Measurements from ENCODE around the gene STMN1. TPM values are rescaled to one million over a fixed set of nuclear protein-coding genes. Genes with fewer than 3 reads are reported as not detected.
A peak's percentile ranks its signal among the peaks of the same experiment; 100 is the strongest.

The STMN1 gene
- total RNA-seq (2013; cell fraction: nucleolus; rRNA removed) = 45.7 and 49.5 TPM in 2 replicates
- 314 and 374 TPM in 2 replicates for total RNA-seq (2014; rRNA removed)
- total RNA-seq (2014; rRNA removed; fragmentation: Illumina TruSeq; extraction: Trizol) = 248 and 281 TPM in 2 replicates
- 342 and 364 TPM in 2 replicates for total RNA-seq (2021)
- polyA plus RNA-seq (2011; ENCODE audit: low read depth) = 139 TPM
- polyA plus RNA-seq (2011; rRNA removed) = 233 and 239 TPM in 2 replicates
- 69.1 and 90.6 TPM in 2 replicates for polyA plus RNA-seq (2011; cell fraction: cytosol; rRNA removed)
- 111 and 178 TPM in 2 replicates for polyA plus RNA-seq (2011; cell fraction: nucleus; rRNA removed)
- 215 and 240 TPM in 2 replicates for polyA plus RNA-seq (2012)
- 864 and 1,025 TPM in 2 replicates for polyA plus RNA-seq (2014; fragmentation: Illumina TruSeq; extraction: Trizol)
- 1,000 to 10,000 TPM; 1,263 to 1,272 TPM for polyA plus RNA-seq (2014; fragmentation: Nextera tagmentation; extraction: Ambion mirVana)
- 220 and 240 TPM in 2 replicates for polyA plus RNA-seq (2014; rRNA removed)
- 100 to 1,000 TPM; 916 to 930 TPM for polyA plus RNA-seq (2016; fragmentation: Nextera tagmentation; extraction: Ambion mirVana)
- polyA minus RNA-seq (2011; rRNA and poly(A)+ RNA removed) = 22.4 and 25.2 TPM in 2 replicates
- polyA minus RNA-seq (2011; cell fraction: cytosol; rRNA and poly(A)+ RNA removed) = 17.4 and 25.5 TPM in 2 replicates
- 22.1 and 38.3 TPM in 2 replicates for polyA minus RNA-seq (2011; cell fraction: nucleus; rRNA and poly(A)+ RNA removed)
- Bru-seq, nascent RNA = percentile 86 among the genes with signal in this experiment
- percentile 92 among the genes with signal in this experiment for BruChase-seq, experiment 1, labeled RNA remaining after a 6-hour chase
- percentile 85 among the genes with signal in this experiment for BruChase-seq, experiment 2, labeled RNA remaining after a 2-hour chase
- long read RNA-seq, experiment 1, transcript STMN1-206 (5 exons, 1,504 nt) = major isoform, 215 of 275 reads
- long read RNA-seq, experiment 1, partial matches to known transcripts = 48 of 275 reads
- long read RNA-seq, experiment 1, other reads (novel, unspliced or antisense) = 10 of 275 reads
- long read RNA-seq, experiment 2, transcript STMN1-206 (5 exons, 1,504 nt) = major isoform, 806 of 989 reads
- long read RNA-seq, experiment 2, partial matches to known transcripts = 123 of 989 reads
- long read RNA-seq, experiment 2, other reads (novel, unspliced or antisense) = 47 of 989 reads

DNA sequence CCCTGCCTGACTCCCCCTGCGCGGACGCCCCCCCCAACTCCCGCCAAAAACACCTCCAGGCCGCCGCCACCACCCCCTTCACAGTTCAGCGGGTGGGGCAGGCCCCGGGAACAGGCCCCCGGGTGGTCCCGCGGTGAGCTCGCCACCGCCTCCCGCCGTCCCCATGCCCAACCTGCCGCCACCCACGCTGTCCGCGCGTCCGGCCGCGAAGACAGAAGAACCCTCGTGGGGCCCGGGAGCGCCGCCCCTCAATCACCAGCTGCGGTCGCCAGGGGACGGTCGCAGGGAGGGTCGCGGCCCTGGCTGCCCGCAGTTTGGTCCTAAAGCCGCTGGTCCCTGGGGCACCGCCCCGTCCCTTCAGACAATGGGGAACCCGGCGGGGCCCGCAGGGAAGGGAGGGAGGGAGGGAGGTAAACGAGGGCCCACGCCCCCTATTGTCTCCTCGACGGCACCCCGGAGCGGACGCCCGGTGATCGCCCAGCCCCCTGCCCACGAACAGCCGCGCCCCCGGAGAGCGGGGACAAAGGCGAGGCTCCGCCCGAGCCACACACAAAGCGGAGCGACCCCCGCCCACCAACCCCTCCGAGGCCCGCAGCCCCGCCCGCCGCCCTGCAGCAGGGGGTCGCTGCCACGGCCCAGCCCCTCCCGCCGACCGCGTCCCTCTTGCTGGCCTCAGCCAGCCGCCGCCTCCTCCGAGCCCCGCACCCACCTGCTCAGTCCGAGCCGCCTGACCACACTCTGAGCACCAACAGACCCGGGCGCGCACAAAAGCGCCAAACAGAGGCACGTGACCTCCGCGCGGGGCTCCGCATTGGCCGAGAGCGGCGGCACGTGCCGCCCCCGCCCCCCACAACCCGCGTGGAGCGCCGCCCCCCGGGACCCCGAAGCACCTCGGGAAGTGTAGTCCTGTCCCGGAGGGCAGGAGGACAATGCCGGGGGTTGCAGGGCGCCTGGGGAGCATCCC is at the start of gene STMN1:
Gene STMN1, minus strand, starts transcription at position 740 of the 964 bp plus-strand sequence. CDS start 1,743 bp downstream, outside the sequence.
- no TSS peak for BruUV-seq (replicated peaks)
- ChIA-PET SMC1A (ENCODE audit: uncharacterized antibody, unreplicated experiment) (interaction anchor here (1.9 to 19.7 kb wide), 3 partner anchors 10 to 92 kb away, joined by 9 to 319 read pairs (median 45); partner anchors contain the start of gene PAFAH2), POLR2A (interaction anchor here (0.6 to 12.0 kb wide), 8 partner anchors 9 to 634 kb away, joined by 3 to 116 read pairs (median 10); partner anchors contain the start of genes PAFAH2 and PAQR7), RAD21 (ENCODE audit: unreplicated experiment) (interaction anchor here (1.0 to 14.5 kb wide), 3 partner anchors 11 to 91 kb away, joined by 3 to 296 read pairs (median 16); partner anchors contain the start of genes PAFAH2 and PAQR7), CTCF (interaction anchor here (0.6 to 14.0 kb wide), 9 partner anchors 10 to 221 kb away, joined by 3 to 383 read pairs (median 4); partner anchors contain the start of genes PAFAH2 and PAQR7)
- Histone ChIP-seq H3K79me2 (ENCODE audit: control insufficient read depth, insufficient read depth, low read length) (peaks cover 34% of the 10 kb centered on the region), H3K4me1 (ENCODE audit: control insufficient read depth, insufficient read depth, low read length) (peaks cover 5% of the 10 kb centered on the region; the same call in 1 of the 2 replicates), H3K36me3 (ENCODE audit: control insufficient read depth in 2 of 2, insufficient read depth in 2 of 2, low read length in 1 of 2) (peaks cover 2 to 4% of the 10 kb centered on the region in 2 experiments; a peak in 1 of 4 replicates), H3K9me3 (replicated peaks; ENCODE audit: control insufficient read depth, insufficient read depth, low read length) (no peaks in the 10 kb centered on the region), H3K9ac (ENCODE audit: control insufficient read depth, insufficient read depth, low read length) (peak within 1 kb of the TSS; percentile 88), H4K20me1 (ENCODE audit: control insufficient read depth, insufficient read depth) (no peaks in the 10 kb centered on the region), H3K4me3 (peak within 1 kb of the TSS; percentile 100), H3K4me2 (ENCODE audit: control insufficient read depth, insufficient read depth) (peak within 1 kb of the TSS; percentile 98), H2AFZ (ENCODE audit: control insufficient read depth, low read depth, low read length) (peak within 1 kb of the TSS; percentile 94), H3K27ac (ENCODE audit: control insufficient read depth, insufficient read depth) (peak within 1 kb of the TSS; percentile 94), H3K27me3 (replicated peaks in 1 of 2; ENCODE audit: control insufficient read depth in 2 of 2, insufficient read depth in 2 of 2, low read length in 1 of 2) (no peaks in the 10 kb centered on the region; a peak in 3 of 4 replicates)
- WGBS (ENCODE audit: insufficient coverage, insufficient replicate concordance, low lambda C conversion rate, missing lambda C conversion rate) = under 1% methylated on average over 54 of the region's 102 CpGs
- DNase-seq (ENCODE audit: low read depth, low spot score) (peak; percentile 63), ATAC-seq (peak; percentile 93), FAIRE-seq (peak; percentile 84)
- in situ Hi-C loops (cut with MboI) = no loop called here
- intact Hi-C loops (cut with micrococcal nuclease; ENCODE audit: unreplicated experiment) = loop anchor here (1.0 kb wide), 1 partner anchor 91 kb away; no protein-coding TSS in a partner anchor
- TF ChIP-seq, protein P1, sequence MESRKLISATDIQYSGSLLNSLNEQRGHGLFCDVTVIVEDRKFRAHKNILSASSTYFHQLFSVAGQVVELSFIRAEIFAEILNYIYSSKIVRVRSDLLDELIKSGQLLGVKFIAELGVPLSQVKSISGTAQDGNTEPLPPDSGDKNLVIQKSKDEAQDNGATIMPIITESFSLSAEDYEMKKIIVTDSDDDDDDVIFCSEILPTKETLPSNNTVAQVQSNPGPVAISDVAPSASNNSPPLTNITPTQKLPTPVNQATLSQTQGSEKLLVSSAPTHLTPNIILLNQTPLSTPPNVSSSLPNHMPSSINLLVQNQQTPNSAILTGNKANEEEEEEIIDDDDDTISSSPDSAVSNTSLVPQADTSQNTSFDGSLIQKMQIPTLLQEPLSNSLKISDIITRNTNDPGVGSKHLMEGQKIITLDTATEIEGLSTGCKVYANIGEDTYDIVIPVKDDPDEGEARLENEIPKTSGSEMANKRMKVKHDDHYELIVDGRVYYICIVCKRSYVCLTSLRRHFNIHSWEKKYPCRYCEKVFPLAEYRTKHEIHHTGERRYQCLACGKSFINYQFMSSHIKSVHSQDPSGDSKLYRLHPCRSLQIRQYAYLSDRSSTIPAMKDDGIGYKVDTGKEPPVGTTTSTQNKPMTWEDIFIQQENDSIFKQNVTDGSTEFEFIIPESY (IDR thresholded peaks at IDR 0.05) = no peak
- peak; percentile 53 for TF ChIP-seq IKZF1 (conservative IDR thresholded peaks at IDR 0.05)
- TF ChIP-seq EED (IDR thresholded peaks at IDR 0.05; ENCODE audit: low read depth) = no peak
- TF ChIP-seq NR2C1 (IDR thresholded peaks at IDR 0.05) = peak; percentile 37; the same call in 1 of the 2 replicates
- peak; percentile 80 for TF ChIP-seq SP1 (IDR thresholded peaks at IDR 0.05; ENCODE audit: low read depth, low read length)
- TF ChIP-seq RAD51 (IDR thresholded peaks at IDR 0.05) = peak; percentile 97
- TF ChIP-seq TBL1XR1 (IDR thresholded peaks at IDR 0.05; ENCODE audit: low read depth, low read length) = peak; percentile 67; the same call in 1 of the 2 replicates
- no peak for TF ChIP-seq SMC3 (IDR thresholded peaks at IDR 0.05; ENCODE audit: borderline replicate concordance, low read length)
- TF ChIP-seq KLF5 (IDR thresholded peaks at IDR 0.05; ENCODE audit: partially characterized antibody) = no peak
- TF ChIP-seq, protein P2, sequence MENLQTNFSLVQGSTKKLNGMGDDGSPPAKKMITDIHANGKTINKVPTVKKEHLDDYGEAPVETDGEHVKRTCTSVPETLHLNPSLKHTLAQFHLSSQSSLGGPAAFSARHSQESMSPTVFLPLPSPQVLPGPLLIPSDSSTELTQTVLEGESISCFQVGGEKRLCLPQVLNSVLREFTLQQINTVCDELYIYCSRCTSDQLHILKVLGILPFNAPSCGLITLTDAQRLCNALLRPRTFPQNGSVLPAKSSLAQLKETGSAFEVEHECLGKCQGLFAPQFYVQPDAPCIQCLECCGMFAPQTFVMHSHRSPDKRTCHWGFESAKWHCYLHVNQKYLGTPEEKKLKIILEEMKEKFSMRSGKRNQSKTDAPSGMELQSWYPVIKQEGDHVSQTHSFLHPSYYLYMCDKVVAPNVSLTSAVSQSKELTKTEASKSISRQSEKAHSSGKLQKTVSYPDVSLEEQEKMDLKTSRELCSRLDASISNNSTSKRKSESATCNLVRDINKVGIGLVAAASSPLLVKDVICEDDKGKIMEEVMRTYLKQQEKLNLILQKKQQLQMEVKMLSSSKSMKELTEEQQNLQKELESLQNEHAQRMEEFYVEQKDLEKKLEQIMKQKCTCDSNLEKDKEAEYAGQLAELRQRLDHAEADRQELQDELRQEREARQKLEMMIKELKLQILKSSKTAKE (IDR thresholded peaks at IDR 0.05; ENCODE audit: low read depth, poor library complexity, severe bottlenecking) = no peak
- TF ChIP-seq CBX5 (IDR thresholded peaks at IDR 0.05; ENCODE audit: low read depth) = no peak
- peak; percentile 84; the same call in 1 of the 2 replicates for TF ChIP-seq POLR2AphosphoS2 (IDR thresholded peaks at IDR 0.05; ENCODE audit: low read depth, low read length)
- TF ChIP-seq RUNX3 (IDR thresholded peaks at IDR 0.05; ENCODE audit: low read length) = peak; percentile 82
- TF ChIP-seq RELA (IDR thresholded peaks at IDR 0.05; ENCODE audit: borderline replicate concordance, partially characterized antibody) = no peak
